Neural progenitor cell (in vitro differentiated cells): Measurements from ENCODE around the gene CACNA1C.

ENCODE experiments used
- EZH2 ChIP-seq: fragments of 200-600 bp; sonication (generic); IDR thresholded peaks from 2 replicates; pipeline ENCODE4 v1.6.1; 2017; ENCODE audit warnings: antibody characterized with exemption, mild to moderate bottlenecking, moderate library complexity
- EZH2phosphoT487 ChIP-seq: fragments of 200-600 bp; sonication (generic); IDR thresholded peaks from 2 replicates; pipeline ENCODE4 v1.6.1; 2017; ENCODE audit warnings: antibody characterized with exemption
- TF ChIP-seq, protein P1 (sequence below): fragments of 200-600 bp; sonication (generic); IDR thresholded peaks from 2 replicates; pipeline ENCODE4 v1.5.1; 2017; ENCODE audit warnings: antibody characterized with exemption, mild to moderate bottlenecking

- TF ChIP-seq, protein P1, sequence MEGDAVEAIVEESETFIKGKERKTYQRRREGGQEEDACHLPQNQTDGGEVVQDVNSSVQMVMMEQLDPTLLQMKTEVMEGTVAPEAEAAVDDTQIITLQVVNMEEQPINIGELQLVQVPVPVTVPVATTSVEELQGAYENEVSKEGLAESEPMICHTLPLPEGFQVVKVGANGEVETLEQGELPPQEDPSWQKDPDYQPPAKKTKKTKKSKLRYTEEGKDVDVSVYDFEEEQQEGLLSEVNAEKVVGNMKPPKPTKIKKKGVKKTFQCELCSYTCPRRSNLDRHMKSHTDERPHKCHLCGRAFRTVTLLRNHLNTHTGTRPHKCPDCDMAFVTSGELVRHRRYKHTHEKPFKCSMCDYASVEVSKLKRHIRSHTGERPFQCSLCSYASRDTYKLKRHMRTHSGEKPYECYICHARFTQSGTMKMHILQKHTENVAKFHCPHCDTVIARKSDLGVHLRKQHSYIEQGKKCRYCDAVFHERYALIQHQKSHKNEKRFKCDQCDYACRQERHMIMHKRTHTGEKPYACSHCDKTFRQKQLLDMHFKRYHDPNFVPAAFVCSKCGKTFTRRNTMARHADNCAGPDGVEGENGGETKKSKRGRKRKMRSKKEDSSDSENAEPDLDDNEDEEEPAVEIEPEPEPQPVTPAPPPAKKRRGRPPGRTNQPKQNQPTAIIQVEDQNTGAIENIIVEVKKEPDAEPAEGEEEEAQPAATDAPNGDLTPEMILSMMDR = no peak
- TF ChIP-seq EZH2 (no peak), EZH2phosphoT487 (no peak)
Measured at GRCh38 chr12:2719392-2719791, 666.6 kb downstream of the CACNA1C start.
